ENCODE results near the gene NLRC5.
"Not testable (repeated sequence)": the region's sequence is repeated elsewhere in the genome, so short reads cannot be mapped to it uniquely, and the experiment has no call there.

Gene NLRC5

GRCh38 chr16:57072616-57073275 lies 83.4 kb downstream of the NLRC5 start:
- no peak for DNase-seq (ENCODE audit: low read depth in 2 of 2)

- no peak for DNase-seq (ENCODE audit: low read depth in 2 of 2)
Observed at GRCh38 chr16:57077714-57078113, 88.4 kb downstream of the NLRC5 start.

- no peak for DNase-seq (ENCODE audit: low read depth in 2 of 2)
Observed at GRCh38 chr16:57081744-57082143, 92.4 kb downstream of the NLRC5 start.

GRCh38 chr16:57082664-57083063 lies 93.3 kb downstream of the NLRC5 start:
- DNase-seq (ENCODE audit: low read depth in 2 of 2), result no peak

- no peak for DNase-seq (ENCODE audit: low read depth in 2 of 2)
Observed at GRCh38 chr16:57083485-57084126, 94.2 kb downstream of the NLRC5 start.

- peak; percentile 41 to 70 for DNase-seq (ENCODE audit: low read depth in 2 of 2)
Observed at GRCh38 chr16:57084257-57084770, 95.0 kb downstream of the NLRC5 start.

GRCh38 chr16:57084996-57085395 lies 95.6 kb downstream of the NLRC5 start:
- no peak for DNase-seq (ENCODE audit: low read depth in 2 of 2)

- no peak for DNase-seq (ENCODE audit: low read depth in 2 of 2)
Observed at GRCh38 chr16:57087003-57087402, 97.6 kb downstream of the NLRC5 start.

GRCh38 chr16:57089406-57089805 lies 100.0 kb downstream of the NLRC5 start:
- no peak for DNase-seq (ENCODE audit: low read depth in 2 of 2)

- DNase-seq (ENCODE audit: low read depth in 2 of 2), result no peak
Observed at GRCh38 chr16:57091200-57091974, 102.0 kb downstream of the NLRC5 start.

GRCh38 chr16:57091975-57092785 lies 102.8 kb downstream of the NLRC5 start, which contains the start of gene CPNE2:
Gene CPNE2 (plus strand): TSS chr16:57092583. CDS start chr16:57110743, 18,160 bp downstream.
- DNase-seq (ENCODE audit: low read depth in 2 of 2), result peak in 1 of 2 donors; percentile 16

GRCh38 chr16:57092786-57093411 lies 103.5 kb downstream of the NLRC5 start:
- DNase-seq (ENCODE audit: low read depth in 2 of 2), result peak in 1 of 2 donors; percentile 26

GRCh38 chr16:57093666-57094564 lies 104.6 kb downstream of the NLRC5 start:
- no peak for DNase-seq (ENCODE audit: low read depth in 2 of 2)

GRCh38 chr16:57094911-57095310 lies 105.6 kb downstream of the NLRC5 start:
- DNase-seq (ENCODE audit: low read depth in 2 of 2), result no peak

GRCh38 chr16:57096192-57096591 lies 106.8 kb downstream of the NLRC5 start:
- DNase-seq (ENCODE audit: low read depth in 2 of 2), result no peak

GRCh38 chr16:57096793-57097192 lies 107.4 kb downstream of the NLRC5 start:
- no peak for DNase-seq (ENCODE audit: low read depth in 2 of 2)

GRCh38 chr16:57098188-57098841 lies 109.0 kb downstream of the NLRC5 start:
- no peak for DNase-seq (ENCODE audit: low read depth in 2 of 2)

GRCh38 chr16:57099965-57100364 lies 110.6 kb downstream of the NLRC5 start:
- DNase-seq (ENCODE audit: low read depth in 2 of 2), result not testable (repeated sequence)

- DNase-seq (ENCODE audit: low read depth in 2 of 2), result no peak
Observed at GRCh38 chr16:57100445-57100844, 111.1 kb downstream of the NLRC5 start.

Data from stimulated activated CD4-positive, alpha-beta T cell treated with anti-CD3 and anti-CD28 coated beads, Interleukin-15, amount 100 ng/mL, for 48 hours (primary cell).